ENCODE results near the gene VAC14.

The VAC14 gene

DNA sequence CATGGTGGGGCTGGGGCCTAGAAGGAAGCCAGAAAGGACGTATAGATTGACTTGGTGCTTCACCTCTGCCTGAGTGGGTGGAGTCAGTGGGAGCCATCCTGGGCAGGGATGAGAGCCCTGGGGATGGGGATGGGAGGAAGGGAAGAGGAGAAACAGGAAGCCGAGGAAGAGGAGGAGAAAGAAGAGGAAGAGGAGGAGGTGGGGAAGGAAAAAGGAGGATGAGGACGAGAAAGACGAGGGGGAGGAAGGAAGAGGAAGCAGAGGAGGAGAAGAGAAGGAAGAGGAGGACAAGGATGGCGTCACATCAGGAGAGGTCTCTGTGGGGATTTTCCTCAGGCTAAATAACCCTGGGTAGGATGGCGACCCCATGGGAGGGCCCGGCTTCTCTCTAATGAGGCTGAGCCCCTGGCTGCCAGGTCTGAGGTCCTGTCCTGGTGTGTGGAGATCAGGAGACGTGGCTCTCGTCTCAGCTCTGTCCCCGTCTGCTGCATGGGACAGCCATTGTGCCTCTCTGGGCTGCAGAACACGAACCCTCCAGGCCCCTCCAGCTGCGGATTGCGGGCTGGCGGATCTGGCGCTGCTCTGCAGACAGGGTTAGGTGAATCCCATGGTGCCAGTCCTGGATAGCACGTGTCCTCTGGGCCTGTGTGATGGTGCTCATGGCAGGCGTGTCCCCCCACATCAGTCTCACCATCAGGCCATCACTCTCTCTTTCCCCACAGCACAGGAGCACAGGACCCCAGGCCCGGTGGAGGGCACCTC, 79.6 kb downstream of the VAC14 start:
- no peak for FAIRE-seq

DNA sequence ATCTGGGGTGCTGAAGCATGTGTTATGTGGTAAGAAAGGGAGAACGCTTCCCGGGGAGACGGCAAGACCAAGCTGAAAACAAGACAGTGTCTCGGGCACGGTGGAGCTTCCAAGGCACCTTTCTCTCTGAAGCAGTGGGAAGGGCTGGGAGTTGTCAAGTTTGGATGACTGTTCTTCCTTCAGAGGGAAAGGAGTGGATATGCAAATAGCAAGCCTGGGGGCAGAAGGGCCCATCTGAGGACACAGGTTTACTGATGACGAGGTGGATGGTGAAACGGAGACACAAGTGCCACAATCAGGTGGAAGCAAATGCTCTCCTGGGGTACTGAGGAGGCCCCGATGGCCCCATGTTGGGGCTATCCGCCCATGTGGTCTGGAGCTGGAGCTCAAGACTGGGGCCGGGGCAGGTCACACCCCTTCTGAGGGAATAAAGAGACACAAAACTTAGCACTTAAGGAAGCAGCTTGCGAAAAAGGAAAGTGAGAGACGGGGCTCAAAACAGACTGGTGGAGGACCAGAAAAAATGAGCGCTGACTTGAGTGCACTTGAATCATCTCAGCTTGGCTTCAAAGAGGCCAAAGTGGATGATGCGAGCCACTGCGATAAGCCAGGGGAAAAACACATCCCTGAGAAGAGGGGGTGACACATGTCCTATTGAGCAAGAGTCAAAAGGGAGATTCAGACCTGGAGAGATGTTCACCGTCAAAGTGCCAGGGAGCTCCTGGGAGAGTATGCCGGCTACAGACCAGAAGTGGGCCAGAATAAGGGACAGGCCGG, 80.3 kb downstream of the VAC14 start:
- no peak for FAIRE-seq

DNA sequence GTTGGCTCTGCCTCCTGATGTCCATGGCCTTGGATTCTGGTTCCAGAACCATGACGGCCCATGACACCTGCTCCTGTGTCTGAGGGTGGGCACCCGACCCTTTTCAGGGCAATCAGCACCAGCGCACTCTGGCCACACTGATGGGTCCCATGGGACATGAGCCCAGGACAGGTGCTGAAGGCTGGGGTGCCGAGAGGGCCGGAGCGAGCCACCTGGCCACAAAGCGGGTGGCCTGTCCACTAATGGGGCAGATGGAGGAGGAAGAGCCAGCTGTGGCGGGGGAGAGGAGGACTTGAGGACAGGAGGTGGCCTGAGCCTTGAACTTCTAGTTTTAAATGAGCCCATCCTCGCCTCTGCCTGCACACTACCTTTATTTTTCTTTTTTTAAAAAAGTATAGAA, 83.9 kb downstream of the VAC14 start:
- FAIRE-seq, result no peak

DNA sequence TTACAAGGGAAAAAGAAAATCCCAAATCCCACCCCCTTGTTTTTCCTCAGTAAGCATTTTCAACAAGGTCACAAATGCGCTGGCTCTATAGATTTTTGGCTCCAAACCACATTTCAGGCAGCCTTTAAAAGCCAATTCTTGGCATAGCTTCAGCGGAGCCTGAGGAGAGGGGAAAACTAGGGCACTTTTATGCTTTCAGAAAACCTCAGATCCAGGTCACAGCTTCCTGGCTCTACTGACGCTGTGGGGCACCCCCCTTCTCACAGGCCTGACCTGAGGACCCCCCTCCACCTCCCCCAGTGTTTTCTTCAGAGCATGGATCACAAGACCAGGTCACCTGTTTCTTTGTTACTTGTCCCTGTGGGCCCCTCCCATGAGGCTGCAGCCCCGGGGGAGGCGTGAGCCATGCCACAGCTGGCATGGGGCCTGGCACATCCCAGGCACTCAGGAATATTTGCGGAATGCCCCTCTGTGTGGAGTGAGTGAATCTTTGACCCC, 85.0 kb downstream of the VAC14 start:
- FAIRE-seq, result peak; percentile 12

DNA sequence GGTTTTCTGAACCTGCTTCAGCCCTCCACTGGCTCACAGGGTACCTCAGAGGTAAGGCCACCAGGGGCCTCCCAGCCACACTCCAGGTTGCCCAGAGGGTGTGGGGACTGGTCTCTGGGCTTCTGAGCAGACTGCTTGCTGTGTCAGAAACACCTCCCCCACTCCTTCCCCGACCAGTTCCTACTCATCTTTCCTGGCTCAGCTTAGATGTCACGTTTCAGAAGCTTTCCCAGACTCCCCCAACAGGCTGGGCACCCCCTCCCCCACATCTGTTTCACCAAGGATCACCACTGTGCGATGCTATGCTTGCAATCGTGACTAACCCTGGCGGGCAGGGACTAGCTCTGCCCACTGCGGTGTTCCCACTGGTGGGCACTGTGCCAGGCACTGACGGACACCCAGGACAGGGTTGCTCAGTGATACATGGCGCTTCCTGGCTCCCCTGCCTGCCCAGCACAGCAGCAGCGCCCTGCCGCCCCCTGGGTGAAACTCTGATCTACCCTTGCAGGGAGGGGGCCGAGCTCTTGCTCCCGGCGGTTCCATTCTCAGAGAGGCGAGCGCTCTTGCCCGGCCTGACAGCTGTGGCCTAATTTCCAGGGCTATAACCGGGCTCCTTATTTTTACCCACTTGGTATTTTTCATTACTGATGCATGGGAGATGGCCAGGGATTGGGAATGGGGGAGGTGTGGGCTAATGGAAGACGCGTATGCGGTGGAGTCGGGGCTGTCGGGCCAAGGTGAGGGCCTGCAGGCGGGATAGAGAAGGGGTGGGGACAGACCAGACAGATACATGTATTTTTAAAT, 85.7 kb downstream of the VAC14 start:
- FAIRE-seq, result no peak

DNA sequence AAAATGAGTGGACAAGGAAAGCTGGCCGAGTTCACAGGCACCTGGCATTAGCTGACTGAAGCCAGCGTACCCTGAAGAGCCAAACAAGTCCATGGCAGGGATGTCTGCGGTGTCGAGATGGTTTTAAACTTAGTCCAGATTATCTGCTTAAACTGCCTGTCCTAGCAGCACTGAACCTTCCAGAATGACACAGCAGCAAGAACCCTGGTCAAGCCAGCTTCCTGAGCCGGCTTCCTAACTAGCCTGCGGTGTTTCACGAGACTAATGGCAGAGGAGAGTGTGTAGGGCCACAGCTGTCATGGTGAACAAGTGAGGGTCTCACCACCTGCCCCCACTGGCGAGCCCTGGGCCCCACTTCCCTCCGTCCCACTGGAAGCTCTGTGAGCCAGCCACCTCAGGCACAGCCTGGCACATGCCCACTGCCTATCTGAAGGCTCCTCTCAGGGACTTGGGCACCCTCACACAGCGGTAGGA, 86.3 kb downstream of the VAC14 start:
- no peak for FAIRE-seq

DNA sequence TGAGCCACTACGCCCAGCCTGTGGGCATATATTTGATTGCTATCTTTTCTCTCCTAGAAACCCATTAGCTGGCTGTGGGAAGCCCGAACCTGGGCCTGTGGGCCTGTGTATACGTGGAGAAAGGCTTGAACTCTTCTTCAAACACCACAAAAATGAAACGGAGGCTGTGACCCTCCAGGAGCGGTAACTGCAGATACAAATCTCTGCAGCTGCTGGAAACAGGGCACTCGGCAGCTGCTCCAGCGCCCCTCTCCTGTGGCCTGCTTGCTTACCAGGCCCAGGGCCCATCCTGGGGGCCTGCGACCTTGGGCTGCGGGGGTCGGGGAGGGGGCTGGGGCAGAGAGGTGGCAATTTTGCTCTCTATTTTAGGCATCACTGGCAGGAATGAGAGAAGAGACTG, 87.1 kb downstream of the VAC14 start:
- FAIRE-seq, result no peak

DNA sequence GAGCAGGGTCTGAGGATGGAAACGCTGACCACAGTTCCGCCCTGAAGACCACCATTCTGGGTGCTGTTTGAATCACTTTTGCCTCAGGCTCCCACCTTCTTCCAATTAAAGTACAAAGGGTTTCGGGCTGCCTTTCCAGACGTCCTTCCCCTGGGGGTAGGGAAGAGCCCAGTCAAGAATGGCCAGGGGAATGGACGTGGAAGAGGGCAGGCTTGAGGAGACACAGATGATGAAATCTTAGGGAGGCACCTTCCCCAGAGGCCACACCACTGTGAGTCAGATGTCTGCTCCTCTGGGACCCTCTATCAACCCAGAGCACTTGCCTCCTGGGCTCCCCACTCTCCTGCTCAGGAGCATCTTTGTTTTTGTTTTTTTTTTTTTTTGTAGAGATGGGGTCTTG, 87.6 kb downstream of the VAC14 start:
- FAIRE-seq, result no peak

DNA sequence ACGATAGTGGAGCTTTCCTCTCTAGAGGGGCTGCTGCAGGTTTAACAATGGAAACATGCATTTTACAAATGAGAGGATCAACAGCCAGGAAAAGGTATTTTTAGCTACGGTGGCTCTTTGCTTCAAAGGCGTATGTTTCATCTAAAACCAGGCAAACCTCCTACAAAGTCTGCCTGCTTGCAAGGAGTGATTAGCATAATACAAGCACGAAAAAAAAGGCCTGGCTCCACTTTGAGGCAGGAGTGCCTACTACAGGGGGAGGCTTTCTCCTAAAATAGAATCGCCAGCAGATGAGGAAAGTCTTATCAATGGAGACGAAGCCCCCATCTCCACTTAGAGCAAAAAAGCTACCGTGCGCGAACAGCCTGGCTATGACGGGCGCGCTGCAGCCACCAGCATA, 88.0 kb downstream of the VAC14 start:
- no peak for FAIRE-seq

DNA sequence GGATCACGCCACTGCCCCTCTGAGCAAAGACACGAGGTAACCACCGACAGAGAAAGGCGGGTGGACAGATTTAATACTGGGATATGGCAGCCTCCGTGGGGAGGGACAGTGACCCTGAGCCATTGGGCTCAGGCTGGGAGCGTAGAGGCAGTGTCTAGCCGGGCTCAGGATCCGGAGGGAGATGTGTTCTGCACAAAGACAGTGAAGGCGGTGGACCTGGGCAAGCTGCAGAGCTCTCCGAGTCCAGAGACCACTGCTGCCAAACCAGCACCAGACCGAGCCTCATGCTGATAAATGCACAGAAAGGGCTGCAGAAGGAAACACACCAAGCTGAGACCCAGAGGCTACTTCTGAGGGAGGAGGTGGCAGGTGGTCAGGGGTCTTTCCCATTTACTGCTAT, 88.6 kb downstream of the VAC14 start:
- no peak for FAIRE-seq

DNA sequence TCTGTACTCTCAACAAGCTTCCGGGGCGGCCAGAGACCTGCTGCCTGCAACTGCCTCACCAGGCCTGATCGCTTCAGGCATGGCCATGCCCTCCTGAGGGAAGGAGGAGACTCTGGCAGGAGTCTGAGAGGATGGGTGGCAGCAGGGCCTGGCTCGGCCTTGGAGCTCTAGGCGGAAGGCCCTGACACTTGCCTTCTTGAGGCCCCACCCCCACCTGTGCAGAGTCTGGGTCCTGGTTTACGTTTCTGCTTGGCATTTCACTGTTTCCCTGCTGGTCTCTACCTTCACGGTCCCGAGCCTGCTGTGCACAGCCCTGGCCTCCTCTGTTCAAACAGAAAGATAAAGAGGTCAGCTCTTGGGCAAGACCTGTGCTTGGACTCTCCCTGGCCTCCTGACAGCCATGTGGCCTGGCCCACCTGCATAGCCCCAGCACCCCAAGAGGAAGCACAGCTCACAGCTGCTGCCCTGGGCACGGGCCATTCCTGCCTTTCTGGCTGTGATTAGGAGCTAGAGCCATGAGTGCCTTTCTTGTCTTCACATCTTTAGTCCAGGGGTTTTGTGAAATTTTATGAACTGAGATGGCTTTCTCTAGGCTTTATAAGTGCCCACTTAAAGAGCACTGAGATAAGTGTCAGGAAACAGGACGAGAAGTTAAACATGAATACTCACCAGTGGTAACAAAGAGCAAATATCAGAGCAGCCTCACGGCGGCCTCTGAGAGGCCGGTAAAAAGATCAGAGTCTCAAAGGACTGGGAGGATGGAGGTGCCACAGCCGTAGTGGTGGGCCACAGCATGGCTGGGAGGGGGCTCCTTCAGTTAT, 89.5 kb downstream of the VAC14 start:
- no peak for FAIRE-seq

DNA sequence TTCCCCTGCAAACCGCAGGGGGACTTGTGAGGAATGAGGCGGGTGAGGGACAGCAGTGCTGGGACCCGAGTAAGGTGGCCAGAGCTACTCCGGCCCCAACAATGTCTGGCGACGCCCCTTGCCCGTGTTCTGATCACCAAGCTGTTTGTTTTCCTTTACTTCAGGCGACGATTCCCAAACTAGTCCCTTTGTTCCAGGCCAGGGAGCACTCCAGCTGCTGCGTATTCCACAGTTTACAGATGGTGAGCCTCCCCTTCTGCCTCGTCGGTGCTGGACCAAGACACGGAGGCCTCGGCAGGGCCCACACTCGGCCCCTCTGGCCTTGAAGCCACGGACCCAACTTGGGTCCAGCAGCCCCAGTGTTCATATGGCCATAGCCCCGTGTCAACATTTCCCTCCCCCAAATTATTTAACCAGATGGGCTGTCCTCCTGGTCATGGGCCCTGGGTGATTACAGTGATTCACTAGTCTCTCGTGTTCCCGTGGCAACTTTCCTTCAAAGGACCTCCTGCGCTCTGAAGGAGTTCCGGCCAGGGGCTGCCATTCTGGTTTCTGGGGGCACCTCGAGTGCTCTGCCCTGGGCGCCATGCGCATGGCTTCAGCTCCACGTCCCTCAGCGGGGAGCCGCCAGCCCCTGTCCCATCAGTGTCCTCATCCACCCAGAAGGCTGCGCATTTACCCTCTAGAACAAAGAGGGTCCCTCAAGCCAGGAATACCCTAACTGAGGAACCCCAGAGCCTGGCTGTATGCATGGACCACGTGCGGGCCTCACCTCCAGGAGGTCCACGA, 90.3 kb downstream of the VAC14 start:
- no peak for FAIRE-seq

DNA sequence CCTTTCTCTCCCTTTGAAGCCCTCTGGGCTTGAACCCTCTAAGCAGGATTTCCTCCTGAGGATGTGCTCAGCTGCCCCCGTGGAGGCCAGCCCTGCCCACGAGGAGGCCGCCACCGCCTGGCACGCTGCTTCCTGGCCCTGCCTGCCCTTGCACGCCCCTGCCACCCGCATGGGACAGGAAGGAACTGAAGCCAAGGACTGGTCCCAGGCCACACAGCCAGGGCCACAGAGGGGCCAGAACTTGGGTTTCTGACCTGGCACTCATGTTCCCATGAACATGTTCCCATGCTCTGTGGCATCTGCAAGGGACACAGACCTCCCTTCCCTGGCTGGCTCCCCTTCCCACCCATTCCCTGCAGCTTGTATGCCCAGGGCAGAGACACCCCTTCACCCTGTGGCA, 91.0 kb downstream of the VAC14 start:
- FAIRE-seq, result no peak

DNA sequence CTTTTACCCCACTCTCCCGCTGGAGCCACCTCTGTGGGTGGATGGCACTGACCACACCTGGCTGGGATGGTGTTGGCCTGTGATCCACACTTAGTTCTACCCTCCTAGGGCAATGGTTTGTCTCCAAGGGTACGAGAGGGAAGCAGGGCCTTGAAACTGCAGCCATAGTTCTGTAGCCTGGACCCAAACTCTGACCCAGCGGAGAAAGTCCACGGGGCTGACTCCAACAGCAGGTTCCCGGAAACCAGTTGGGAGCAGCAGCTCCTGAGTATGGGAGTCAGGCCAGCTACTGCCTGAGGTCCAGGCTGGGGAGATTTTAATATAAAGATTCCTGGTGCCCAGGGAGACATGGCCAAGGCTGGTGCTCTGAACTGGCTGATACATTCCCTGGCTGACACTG, 91.5 kb downstream of the VAC14 start:
- FAIRE-seq, result no peak

DNA sequence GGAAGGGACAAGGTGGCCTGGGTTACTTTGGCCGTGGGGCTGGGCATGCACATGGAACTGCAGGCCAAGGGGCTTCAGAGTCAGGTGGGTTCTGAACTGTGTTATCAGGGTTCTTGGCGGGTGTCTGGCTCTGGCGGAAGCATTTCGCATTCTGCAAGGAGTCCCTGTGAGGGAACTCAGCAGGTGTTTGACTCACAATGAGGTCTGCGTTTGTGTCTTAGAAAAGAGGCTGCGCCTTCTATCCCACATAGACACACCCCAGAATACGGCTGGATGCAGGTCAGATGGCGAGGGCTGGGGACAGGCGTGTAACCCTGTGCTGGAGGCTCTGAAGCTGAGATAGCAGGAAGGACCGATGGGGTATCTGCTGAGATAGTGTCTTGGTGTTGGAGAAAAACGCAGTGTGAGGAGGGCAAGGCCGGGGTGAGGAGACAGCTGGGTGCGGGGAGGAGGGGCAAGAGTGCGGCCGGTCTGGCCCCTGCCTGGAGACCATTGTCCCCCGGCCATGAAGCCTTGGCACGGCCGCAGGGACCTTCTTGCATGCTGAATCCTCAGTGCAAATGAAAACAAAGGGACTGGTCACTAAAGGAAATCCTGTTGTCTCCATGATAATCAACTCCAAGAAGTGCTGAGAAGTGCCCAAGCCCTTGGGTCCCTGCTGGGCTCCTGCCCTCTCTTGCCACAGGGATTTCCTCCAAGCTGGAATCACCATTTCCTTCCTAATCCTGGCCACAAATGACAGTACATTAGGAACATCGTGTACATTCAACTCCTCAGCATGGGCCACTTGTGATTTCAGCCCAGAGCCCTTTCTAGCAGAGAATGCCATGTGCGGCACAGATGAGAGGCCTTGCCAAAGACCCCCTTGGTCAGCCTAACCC, 92.4 kb downstream of the VAC14 start:
- FAIRE-seq, result no peak

DNA sequence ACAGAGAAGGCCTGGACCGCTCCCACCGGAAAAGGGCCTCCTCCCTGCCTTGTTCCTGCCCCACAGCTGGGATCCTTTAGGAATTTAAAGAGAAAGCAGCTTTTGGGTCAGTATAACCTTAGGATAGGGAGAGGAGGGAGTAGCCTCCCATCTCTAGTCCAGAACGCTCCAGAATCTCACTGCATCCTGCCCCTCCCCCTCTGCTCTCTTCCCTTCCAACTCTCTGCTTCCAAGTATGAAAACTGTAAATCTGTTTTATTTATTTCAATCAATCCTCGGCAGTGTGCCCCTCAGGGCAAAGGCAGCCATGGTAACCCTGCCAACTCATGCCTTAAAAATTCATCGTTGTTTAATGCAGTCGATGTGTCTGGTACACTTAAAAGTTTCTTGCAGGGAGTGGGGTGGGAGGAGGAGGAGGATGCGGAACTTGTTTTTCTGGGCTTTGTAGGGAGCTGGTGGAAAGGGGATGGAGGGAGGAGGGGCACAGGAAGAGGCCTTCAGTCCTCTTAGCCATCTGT, 94.0 kb downstream of the VAC14 start:
- FAIRE-seq, result peak; percentile 91

DNA sequence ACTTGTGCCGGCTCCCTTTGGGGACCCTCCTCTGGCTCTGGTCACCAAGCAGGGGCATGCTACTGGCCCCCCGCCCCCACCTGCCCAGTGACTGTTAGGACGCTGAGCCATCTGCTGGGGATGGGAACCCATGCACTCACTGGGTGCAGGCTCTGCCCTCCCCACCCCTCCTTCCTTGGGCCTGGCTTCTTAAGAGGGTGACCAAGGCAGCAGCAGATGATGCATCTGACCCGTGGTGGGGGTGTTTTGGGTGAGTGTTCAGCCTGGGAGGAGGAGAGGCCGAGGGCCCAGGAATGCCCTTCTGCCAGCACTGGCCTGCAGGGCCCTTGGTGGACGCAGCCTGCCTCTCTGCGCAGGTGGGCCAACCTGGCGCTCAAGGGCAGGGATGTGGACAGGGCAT, 95.9 kb downstream of the VAC14 start:
- FAIRE-seq, result no peak

DNA sequence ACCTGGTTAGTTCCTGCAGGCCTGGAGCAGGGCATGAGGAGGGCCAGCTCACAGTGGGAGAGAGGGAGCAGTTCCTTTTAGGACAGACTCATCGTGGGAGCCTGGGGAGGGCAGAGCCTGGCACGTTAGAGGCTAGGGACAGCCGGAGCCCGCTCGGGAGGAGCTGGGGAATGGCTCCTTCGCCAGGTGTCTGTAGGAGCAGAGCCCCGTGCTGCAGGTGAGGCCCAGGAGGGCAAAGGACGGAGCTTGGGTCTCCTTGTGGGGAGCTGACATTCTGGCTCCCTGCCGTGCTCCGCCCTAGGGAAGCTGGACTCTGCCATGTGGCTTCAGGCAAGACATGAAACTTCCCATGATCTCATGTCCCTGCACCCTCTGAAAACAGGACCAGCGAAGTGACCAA, 96.4 kb downstream of the VAC14 start:
- FAIRE-seq, result no peak

DNA sequence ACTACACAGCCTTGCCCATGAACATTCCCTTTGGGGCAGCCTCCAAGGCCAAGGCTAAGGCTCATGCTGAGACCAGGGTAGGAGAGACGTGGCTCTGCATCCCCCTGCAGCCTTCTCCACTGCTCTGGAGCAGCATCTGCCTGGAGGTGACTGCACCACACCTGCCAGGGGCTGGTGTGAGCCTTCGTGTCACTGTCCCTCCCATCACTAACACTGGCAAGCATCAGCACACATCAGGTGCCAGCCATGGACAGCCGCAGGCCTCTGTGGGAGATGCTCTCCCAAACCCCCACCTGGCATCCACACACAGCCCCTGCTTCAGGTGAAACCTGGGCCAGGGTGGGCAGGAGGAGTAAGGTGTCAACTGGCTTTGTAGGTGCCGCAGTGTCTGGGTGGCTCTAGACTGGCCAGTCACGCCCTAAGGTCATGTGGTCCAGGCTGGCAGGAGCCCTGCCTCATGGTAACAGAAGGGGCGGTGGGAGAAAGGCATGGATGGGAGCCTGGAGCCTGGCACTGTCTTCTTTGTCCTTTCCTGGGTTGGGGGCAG, 97.0 kb downstream of the VAC14 start:
- FAIRE-seq, result no peak

Measured in endometrium (tissue), 2 donors.